ENCODE results near the gene S100A7A.
"Not testable (repeated sequence)": the region's sequence is repeated elsewhere in the genome, so short reads cannot be mapped to it uniquely, and the experiment has no call there.

The S100A7A gene

DNA sequence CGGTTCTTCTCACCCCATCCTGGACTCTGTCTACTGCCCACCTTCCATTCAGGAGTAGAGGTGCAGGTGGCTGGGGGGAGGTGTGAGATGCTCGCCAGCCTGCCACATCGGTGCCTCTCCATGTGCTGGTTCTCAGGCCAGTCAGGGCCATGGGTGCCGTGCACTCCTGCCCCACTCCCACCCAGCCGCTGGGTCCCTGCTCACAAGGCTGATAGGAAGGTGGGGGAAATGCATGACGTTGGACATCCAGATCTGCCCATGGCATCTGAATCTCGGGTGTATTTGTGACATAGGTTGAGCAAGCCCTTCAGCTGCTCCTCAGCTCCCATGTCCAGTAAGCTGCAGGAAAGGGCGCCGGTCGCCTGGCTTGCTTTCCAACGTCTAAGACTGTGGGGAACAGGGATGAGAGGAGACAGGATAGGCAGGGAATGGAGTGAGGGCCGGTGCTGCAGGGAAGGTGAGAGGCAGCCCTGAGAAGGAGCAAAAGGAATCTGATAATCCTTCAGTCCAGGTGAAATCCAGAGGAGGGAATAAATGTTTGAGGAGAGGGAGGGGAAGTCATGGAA, 11.8 kb downstream of the S100A7A start:
- no peak for FAIRE-seq

DNA sequence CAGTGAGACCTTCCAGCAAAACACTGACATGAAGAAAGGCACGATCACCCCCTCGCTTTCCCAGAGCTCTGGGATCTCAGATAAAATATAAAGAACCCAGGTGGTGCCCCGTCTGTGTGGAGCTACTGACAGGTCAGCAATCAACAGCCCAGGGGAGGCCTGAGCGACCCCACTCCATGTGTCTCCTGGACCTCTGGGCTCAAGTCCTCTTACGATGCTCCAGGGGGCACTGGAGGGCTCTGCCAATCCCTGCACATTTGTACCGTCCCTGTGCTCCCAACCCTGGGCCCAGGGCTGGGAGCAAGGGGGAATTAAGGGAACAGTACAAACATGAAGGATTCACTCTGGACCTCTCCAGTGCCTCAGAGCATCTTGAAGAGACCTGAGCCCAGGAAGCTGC, 12.5 kb downstream of the S100A7A start:
- no peak for FAIRE-seq

DNA sequence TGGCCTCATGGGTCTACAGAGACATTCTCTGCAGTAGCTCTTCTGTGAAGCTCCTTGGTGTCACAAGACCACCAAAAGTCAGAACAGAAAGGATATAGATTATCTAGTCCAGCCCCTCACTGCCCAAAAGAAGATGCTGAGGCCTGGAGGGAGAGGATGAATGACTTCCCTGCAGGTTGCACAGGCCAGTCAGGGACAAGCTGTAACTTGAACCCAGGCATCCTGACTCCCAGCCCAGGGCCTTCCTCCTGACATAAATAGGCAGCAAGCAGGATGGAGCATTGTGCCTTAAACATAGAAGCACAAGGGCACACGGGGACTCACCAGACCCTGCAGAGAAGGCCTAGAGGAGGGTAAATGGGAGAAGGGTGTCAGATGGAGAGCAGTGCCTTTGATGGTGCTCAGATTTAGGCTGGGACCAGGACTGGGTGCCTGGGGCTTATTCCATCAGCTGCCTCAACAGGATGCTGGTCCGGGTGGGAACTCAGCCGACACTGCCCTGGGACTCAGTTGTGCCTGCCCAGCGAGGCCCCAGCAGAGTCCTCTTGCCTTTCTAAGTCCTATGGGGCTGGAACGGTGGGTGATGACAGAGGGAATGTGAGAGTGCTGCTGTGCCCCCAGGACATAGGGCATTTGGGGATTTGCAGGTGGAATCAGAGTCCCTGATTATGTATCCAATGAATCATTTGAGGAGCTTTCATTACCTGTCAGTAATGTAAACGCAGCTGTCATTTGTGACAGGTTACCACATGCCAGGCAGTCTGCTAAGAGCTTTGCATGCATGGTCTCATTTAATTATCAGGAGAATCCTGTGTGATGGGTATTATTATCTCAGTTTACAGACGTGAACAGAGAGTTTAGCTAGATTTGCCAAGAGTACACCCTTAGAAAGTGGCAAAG, 13.2 kb downstream of the S100A7A start:
- no peak for FAIRE-seq

DNA sequence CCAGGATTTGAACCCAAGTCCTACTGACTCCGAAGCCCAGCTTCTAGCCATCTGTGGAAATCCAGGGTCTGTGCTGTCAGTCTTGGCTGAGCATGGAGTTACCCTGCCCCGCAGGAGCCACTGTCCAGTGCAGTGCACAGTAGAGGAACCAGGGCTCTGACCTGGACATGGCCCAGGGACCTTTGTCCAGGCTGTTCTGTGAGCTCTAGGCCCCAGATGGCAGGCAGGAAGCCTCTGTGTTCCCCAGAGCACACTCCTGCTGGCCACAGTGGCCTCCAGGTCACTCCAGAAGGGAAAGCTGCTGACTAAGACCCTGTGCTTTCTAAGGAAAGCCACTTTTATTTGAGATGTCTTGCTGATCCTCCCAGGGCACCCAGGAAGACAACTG, 13.8 kb downstream of the S100A7A start:
- FAIRE-seq = no peak

DNA sequence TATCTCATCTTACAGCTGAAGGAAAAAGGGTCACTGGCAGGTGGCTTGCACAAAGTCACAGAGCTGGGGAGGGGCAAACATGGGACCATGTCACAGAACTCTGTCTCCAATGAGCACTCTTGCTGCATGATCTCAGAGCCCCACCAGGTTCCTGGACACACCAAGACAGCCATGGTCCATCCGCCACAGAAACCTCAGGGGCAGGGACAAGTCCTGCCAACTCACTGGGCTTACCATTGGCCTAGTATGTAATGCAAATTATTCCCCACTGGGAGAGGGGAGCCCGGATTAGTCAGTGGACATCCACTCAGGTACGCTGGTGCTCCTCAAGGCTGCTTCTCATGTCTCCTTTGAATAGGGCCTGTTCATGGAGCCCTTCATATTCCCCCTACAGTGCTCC, 14.2 kb downstream of the S100A7A start:
- no peak for FAIRE-seq

DNA sequence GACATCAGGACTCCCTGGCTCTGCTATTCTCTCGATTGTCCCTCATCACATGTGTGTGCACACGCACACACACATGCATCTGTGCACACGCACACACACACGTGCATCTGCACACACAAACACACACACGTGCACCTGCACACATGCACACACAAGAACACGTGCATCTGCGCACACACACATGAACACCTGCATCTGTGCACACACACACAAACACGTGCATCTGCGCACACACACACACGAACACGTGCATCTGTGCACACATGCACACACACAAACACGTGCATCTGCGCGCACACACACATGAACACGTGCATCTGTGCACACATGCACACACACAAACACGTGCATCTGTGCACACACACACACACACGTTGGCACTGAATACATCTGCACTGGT, 14.7 kb downstream of the S100A7A start:
- no peak for FAIRE-seq

DNA sequence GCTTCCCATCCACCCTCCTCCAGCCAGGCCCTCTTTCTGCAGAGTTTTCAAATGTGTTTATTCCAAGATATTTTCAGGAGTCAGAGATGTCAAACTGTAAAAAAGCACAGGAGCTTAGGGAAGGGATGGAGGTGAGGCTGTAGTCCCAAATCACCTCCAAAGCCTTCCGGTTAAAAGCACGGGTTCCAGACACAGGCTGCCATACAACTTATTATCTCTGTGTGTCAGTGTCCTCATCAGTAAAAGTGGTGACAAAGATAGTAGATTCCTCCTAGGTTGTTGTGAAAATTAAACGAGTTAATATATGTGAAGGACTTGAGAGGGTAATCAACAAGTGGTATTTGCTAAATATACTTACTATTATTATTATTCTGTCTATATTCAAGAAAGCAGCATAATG, 15.1 kb downstream of the S100A7A start:
- FAIRE-seq = no peak

DNA sequence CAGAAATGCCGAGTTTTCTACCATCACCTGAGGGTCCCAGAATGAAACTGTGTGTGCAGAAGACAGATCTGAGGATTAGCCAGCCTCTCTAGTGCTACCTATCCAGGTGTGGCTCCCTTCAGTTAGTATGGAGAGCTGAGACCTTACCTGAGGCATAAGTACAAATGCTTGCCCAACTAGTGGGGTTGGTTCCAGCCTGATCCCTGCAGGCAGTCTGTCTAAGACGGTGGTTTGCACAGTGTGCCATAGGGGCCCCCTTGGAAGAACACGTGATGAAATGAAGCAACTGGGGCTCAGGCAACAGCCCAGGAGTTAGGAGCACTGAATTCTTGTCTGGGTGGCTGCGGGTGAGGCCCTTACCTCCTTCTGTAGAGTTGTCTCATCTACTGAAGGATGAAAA, 15.6 kb downstream of the S100A7A start:
- no peak for FAIRE-seq

DNA sequence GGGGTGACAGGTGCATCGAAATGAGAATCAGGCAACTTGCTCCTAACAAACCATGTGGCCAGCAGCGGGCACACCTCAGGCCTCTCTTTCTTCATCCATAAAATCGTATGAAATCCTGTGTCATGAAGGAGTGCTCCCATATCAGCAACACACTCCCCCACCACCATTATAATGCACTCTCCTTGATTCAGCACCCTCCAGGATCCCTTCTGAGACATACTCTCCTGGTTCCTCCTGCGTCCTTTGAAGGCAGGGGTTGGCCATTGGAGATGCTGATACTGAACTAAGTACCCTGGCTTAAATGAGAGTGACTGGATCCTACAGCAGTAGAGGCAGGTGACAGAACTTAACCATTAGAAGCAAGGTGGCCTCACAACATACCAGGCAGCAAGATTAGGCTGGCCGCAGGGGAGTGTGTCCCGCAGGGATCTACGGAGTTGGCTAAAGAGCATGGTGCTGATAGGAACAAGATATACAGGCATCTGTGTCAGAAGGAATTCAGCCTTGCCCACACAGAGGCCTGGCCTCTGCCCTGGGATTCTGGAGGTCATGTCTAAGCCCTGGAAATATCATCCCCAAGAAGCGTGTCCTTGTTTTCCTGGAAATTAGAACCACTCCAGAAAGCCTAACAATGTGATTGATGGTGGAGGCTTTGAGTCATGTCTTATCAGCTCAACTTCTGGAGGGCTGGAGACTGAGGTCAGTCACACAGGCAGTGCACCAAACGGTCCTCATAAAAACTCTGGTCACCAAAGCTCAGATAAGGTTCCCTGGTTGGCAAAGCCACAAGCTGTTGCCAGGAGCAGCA, 16.8 kb downstream of the S100A7A start:
- FAIRE-seq = no peak

DNA sequence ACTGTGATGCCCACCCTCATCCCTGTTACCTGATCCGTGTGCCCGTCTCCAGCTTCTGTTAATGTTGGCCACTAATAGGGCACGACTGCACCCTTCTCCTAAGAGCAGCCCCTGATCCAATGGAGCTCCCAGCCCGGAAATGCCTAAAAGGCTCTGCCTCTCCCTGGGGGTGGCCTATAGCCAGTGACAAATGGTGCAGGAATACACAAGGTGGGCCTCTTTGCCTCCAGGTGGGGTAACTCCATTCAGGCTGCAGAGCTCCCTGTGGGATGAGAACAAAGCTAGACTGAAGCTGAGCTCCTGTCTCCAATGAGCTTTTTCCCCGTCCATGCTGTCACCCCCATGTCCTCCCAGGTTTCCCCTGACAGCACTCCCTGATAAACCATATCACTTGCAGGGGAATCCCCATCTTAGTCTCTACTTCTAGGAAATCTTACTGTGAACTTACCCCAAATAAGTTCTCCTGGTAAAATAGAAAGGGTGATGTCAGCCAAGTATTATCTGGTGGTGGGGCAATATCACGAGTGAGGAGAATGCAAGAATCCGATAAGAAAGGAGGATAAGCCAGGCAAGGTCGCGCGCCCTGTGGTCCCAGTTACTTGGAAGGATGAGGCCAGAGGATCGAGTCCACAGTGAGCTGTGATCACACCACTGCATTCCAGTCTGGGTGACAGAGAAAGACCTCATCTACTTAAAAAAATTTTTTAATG, 18.6 kb downstream of the S100A7A start:
- FAIRE-seq = no peak

DNA sequence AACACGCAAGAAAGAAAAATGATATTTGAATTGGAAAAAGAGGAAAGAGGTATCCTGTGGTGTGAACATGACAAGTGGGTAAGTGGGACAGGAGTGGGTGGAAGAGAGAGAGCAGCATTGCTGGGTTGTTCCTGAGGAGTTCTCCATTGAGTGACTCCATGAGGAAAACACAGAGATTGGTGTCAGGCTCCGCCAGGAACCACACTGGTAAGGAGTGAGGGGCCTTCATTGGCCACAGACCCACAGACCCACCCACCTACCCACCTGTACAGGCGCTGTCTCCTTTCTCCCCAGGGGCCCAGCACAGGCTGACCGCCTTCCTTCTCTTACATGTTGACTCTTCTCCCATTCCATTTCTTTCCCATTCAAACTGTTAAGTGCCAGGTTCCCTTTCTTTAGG, 20.9 kb downstream of the S100A7A start:
- FAIRE-seq = no peak

DNA sequence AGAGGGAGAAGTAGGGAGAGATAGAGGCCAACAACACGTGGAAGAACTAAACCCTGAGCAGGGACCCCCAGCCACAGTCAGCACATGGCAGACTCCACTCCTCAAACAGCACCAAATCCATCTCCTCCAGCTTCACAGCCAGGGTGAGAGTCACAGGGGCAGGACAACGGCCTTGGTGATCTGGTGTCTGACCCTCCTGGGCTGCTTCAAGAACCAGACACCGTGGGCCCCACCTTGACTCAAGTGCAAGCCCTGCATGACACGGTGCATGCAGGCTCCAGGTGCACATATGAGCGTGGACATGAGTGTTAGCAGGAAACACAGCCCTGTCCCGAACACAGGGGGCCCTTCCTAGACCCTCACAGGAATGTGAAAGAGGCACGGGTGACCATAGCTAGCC, 22.3 kb downstream of the S100A7A start:
- no peak for FAIRE-seq

DNA sequence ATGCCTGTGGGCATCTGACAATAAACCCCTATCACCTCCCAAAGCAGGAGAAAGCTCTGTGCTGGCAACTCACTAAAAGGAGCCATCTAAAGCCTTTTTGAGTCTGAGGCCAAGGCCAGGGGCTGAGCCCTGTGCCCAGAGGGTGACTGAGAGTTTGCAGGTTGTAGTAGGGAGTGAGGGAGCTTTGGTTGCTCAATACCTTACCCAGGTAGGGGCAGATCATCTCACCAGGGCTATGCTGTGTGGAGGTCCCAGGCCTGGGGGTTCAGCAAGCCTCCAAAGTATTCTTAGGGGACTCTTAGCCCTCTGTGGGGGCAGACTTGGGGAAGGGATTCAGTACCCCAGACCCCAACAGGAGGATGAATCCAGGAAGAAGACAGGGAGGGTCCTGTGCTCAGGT, 23.0 kb downstream of the S100A7A start:
- FAIRE-seq = no peak

DNA sequence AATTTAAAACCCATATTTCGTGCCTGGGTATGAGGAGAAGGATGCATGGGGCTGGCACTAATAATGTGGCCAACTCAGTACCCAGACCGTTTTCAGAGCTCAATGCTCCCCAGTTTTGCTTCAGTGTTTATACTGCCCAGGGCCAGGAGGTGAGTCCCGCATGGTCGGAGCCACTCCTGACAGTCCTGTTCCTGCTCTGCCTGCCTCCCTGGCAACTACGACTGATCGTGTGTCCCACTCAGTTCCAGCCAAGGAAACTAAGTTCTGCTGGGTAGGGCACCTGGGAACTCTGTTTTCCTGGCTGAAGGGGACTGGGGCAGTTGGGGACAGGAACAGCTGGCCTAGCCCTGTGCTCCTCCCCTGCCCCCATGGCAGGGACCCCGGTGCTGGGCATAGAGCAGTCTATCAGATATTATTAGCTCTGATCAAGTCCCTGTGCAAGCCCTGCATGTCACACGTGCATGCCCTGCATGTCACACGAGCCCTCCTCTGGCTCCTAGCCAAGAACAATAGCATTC, 25.0 kb downstream of the S100A7A start:
- no peak for FAIRE-seq

DNA sequence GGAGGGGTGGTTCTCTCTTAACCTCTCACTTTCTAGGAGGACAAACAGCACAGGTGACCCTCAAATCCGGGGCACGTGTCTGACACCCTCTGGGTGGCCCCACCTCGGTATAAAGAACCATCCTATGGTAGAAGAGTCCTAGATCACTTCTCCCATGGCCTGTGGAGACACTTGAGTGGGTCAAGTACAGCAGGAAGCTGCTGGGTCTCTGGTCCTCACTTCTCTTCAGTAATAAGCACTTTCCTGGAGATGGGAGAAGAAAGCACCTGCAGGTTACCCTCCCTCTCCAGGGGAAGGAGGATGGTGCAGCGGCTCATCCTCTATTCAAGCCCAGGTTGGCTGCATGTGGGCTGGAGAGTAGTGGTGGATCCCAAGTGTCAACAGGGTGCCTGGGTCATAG, 27.2 kb downstream of the S100A7A start:
- FAIRE-seq = no peak

DNA sequence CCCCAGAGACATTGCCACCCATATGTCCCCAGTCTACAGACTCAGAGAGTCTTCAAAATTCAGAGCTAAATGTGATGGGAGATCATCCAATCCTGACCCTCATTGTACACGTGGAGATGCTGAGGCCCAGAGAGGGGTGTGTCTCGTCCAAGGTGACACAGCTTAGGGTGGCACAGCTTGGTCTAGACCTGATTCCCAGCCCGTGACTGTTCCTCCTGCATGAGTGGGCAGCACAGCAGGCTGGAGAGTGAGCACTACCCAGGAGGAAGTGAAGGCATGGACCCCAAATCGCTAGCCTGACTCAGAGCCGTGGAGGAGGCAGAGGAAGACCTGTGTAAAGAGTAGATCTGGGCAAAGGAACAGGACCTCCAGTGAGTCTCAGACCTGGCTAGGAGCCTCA, 27.8 kb downstream of the S100A7A start:
- no peak for FAIRE-seq

DNA sequence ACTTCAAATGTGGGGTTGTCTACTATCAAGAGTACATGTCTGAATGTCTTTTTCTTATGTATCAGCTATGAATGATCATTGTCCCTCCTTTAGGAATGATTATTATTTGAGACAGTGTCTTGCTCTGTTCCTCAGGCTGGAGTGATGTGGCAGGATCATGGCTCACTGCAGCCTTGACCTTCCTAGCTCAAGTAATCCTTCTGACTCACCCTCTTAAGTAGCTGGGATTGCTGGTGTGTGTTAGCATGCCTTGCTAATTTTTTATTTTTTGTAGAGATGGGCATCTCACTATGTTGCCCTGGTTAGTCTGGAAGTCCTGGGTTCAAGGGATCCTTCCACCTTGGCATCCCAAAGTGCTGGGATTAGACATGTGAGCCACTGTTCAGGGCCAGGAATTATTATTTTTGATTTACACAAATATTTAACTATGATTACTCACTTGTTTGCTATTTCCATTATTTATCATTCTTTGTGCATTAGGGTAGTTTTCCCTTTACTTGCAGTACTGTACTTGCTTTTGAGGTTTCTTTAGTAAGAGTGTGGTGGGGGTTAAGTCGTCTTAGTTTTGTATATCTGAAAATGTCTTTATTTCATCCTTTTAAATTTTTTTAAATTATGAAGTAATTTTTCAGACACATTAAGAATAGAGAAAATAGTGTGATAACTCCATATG, 31.3 kb downstream of the S100A7A start:
- no peak for FAIRE-seq

DNA sequence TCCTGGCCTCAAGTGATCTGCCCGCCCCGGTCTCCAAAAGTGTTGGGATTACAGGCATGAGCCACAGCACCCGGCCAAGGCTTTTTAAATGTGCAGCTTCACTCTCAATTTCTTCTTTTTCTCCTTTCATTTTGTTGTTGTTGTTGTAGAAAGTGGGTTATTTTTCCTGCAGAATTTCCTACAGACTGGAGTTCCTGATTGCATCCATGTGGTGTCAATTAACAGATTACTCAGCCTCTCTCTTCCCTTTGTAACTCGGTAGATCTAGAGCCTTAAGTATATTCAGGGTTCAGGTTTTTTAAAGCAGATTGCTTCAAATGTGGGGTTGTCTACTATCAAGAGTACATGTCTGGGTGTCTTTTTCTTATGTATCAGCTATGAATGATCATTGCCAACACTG, 32.5 kb downstream of the S100A7A start:
- FAIRE-seq = not testable (repeated sequence)

DNA sequence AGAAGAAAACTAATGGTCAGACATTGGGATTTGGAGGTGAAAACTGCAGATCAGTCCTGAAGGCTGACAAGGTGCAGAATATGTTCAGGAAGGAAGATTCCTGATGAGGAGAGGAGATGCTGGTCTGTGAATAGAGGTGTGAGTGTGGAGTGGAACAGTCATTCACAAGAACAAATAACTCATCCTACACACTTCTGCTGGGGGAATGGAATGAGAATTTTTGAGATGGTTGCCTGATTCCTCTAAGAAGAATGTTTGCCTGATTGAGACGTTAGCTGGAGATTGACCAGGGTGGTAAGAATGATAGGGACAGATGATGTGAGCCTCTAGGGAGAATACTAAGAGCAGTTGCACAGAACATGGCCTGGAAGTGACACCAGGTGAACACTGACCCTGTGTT, 40.1 kb downstream of the S100A7A start:
- no peak for FAIRE-seq

DNA sequence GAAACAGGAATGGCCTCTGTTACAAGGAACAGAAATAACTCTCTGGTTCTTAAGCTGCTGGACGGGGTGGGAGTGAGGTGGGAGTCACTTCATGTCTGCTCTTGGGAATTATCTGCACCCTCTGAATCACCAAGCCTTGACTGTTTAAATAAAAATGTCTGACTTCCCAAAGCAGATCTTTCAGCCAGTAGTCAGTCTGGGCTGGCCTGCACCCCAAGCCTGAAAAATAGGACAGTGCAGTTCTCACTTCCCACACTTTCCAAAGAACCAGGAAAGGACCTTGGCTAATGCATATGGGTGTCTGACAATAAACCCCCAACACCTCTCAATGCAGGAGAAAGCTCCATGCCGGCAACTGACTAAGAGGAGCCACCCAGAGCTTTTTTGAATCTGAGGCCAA, 43.3 kb downstream of the S100A7A start:
- FAIRE-seq = no peak

DNA sequence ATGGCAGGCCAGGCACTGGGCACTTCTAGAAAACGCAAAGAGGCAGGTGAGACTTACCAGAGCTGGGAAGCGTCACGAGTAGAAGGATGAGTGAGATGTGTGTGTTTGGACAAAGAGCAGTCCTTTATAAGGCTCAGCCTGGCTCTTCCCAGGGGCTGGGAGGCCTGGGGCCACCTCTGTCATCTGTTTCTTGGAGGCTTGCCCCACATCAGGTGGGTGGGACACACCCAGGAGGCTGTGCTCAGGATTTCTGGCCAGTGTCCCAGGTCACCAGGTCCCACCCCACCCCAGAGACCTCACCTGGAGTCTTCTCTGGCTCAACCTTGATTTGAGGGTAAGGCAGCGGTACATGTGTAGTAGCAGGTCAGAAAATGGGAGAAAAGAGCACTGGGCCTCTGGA, 44.2 kb downstream of the S100A7A start, which contains the start of gene S100A7:
Gene S100A7, minus strand, starts transcription at position 101 of the 400 bp plus-strand sequence. CDS start 1,638 bp downstream, outside the sequence.
- FAIRE-seq = no peak

DNA sequence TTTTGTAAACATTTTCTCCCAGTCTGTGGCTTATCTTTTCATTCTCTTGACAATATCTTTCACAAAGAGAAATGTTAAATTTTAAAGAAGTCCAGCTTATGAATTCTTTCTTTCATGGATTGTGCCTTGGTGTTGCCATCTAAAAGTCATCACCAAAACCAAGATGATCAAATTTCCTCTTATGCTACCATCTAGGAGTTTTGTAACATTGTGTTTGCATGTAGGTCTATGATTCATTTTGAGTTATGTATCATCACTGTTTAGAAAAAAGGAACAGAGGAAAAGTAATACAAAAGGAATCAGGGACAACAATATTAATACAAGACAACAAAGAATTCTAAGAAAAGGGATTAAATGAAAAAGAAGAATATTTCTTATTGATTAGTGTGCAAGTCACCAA, 46.4 kb downstream of the S100A7A start:
- not testable (repeated sequence) for FAIRE-seq

All from G401.6 (cell line).